ENCODE measurements around the gene TM2D1.

Gene TM2D1

GRCh38 chr1:61640531-61641530 lies 84.1 kb downstream of the TM2D1 start:
- POLR2A ChIA-PET, result no interaction called here
- CTCF ChIA-PET, result interaction anchor here (1.0 to 1.2 kb wide), 2 partner anchors 19 to 591 kb away, joined by 3 to 4 read pairs; no protein-coding TSS in a partner anchor

GRCh38 chr1:61639608-61640336 lies 85.2 kb downstream of the TM2D1 start:
- no peak overlapping the region for H3K4me3 ChIP-seq (ENCODE audit: low read depth, low read length)
- CTCF ChIA-PET, result interaction anchor here (1.2 kb wide), 1 partner anchor 18 kb away, joined by 3 read pairs; no protein-coding TSS in a partner anchor
- no peak for DNase-seq (ENCODE audit: low read depth, low spot score)
- POLR2A ChIA-PET, result no interaction called here
- TF ChIP-seq, protein P1, sequence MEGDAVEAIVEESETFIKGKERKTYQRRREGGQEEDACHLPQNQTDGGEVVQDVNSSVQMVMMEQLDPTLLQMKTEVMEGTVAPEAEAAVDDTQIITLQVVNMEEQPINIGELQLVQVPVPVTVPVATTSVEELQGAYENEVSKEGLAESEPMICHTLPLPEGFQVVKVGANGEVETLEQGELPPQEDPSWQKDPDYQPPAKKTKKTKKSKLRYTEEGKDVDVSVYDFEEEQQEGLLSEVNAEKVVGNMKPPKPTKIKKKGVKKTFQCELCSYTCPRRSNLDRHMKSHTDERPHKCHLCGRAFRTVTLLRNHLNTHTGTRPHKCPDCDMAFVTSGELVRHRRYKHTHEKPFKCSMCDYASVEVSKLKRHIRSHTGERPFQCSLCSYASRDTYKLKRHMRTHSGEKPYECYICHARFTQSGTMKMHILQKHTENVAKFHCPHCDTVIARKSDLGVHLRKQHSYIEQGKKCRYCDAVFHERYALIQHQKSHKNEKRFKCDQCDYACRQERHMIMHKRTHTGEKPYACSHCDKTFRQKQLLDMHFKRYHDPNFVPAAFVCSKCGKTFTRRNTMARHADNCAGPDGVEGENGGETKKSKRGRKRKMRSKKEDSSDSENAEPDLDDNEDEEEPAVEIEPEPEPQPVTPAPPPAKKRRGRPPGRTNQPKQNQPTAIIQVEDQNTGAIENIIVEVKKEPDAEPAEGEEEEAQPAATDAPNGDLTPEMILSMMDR (IDR thresholded peaks at IDR 0.05; ENCODE audit: insufficient read depth, low read length, missing control alignments), result no peak

More at GRCh38 chr1:61640531-61641530, 84.1 kb downstream of the TM2D1 start:
- TF ChIP-seq, protein P1 (IDR thresholded peaks at IDR 0.05; ENCODE audit: insufficient read depth, low read length, missing control alignments), result no peak
- no peak for DNase-seq (ENCODE audit: low read depth, low spot score)
- H3K4me3 ChIP-seq (ENCODE audit: low read depth, low read length), result no peak overlapping the region

- ChIA-PET POLR2A (no interaction called here), CTCF (no interaction called here)
- TF ChIP-seq, protein P1 (IDR thresholded peaks at IDR 0.05; ENCODE audit: insufficient read depth, low read length, missing control alignments), result no peak
- no peak for DNase-seq (ENCODE audit: low read depth, low spot score)
- no peak overlapping the region for H3K4me3 ChIP-seq (ENCODE audit: low read depth, low read length)
Measured at GRCh38 chr1:61638911-61639605, 85.9 kb downstream of the TM2D1 start.

- ChIA-PET CTCF (no interaction called here), POLR2A (no interaction called here)
- peak; percentile 33 for DNase-seq (ENCODE audit: low read depth, low spot score)
- TF ChIP-seq, protein P1 (IDR thresholded peaks at IDR 0.05; ENCODE audit: insufficient read depth, low read length, missing control alignments), result no peak
- H3K4me3 ChIP-seq (ENCODE audit: low read depth, low read length), result no peak overlapping the region
Measured at GRCh38 chr1:61638296-61638695, 86.6 kb downstream of the TM2D1 start.

- H3K4me3 ChIP-seq (ENCODE audit: low read depth, low read length), result no peak overlapping the region
- TF ChIP-seq, protein P1 (IDR thresholded peaks at IDR 0.05; ENCODE audit: insufficient read depth, low read length, missing control alignments), result no peak
- no peak for DNase-seq (ENCODE audit: low read depth, low spot score)
- CTCF ChIA-PET, result no interaction called here
- POLR2A ChIA-PET, result no interaction called here
Measured at GRCh38 chr1:61637470-61637869, 87.5 kb downstream of the TM2D1 start.

Data from AG04449 (cell line).